ENCODE data around the gene ZNF839.

GRCh38 chr14:102277874-102278630, 41.5 kb upstream of the ZNF839 start:
- TF ChIP-seq NFRKB (IDR thresholded peaks at IDR 0.05) (no peak), SUZ12 (IDR thresholded peaks at IDR 0.05) (no peak), ZNF384 (IDR thresholded peaks at IDR 0.05) (no peak)

Data from HEK293T (cell line).